22Rv1 (cell line): ENCODE data around the gene SLC22A24.

Source experiments
- CTCF ChIP-seq: fragments of 450-650 bp; IDR thresholded peaks from 2 replicates; pipeline ENCODE4 v1.5.1; 2017; ENCODE audit warnings: mild to moderate bottlenecking
- ZFX ChIP-seq: fragments of 450-650 bp; IDR thresholded peaks from 2 replicates; pipeline ENCODE4 v1.6.1; 2017; ENCODE audit warnings: antibody characterized with exemption, borderline replicate concordance

- no peak for TF ChIP-seq CTCF
- TF ChIP-seq ZFX, result no peak
These were observed 36.5 kb upstream of the SLC22A24 start for GRCh38 chr11:63180536-63180935.
